ENCODE results near the gene RNF103. TPM values are rescaled to one million over a fixed set of nuclear protein-coding genes. Genes with fewer than 3 reads are reported as not detected.

Gene RNF103
- total and polyA plus RNA-seq, 2 of the 13 experiments (the other 11 are each of a cell fraction or from before 2014, with no cell fraction given): 19.8 to 21.1 TPM

DNA sequence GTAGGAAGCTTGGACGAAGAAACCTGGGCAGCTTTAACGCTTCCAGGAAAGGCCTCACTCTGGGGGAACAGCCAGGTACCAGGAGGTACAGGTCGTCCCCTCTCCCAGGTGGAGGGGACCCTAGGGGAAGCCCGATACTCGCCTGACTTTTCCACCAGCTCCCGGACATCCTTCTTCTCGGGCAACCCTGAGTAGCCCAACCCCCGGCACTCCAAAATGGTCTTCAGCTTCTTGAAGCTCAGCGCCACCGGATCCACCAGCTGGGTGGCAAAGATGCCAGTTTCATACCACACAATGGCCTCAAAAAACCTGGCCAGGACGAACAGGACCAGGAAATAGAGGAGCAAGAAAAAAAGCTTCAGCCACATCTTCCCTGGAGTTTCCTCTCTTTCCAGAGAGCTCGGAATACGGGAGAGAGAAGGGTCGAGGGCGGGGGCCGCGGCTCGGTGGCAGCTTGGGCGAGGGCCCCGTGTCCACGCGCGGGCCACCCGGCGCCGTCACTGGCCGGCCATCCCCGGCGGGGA lies 1.1 kb downstream of the RNF103 start:
- H3K4me2 ChIP-seq (ENCODE audit: low read depth, low read length): peak overlapping the region; percentile 72
- peak overlapping the region; percentile 86 for H3K9ac ChIP-seq (ENCODE audit: insufficient read depth, low read depth, low read length)
- DNase-seq (ENCODE audit: low spot score) (no peak), FAIRE-seq (no peak), ATAC-seq (peak; percentile 5)
- peaks cover 2 to 9% of the 10 kb centered on the region in 2 experiments; a peak in 4 of 5 replicates for H3K36me3 ChIP-seq (replicated peaks in 1 of 2; ENCODE audit: control insufficient read depth in 1 of 2, insufficient read depth in 2 of 2, low read length in 2 of 2)
- under 1% methylated on average over 28 of the region's 29 CpGs for WGBS (ENCODE audit: low lambda C conversion rate)
- in situ Hi-C loops (cut with HindIII; ENCODE audit: extremely low pct_ligation_motif_present, low pct_unique_long_range_greater_than_20kb) (loop anchor here (10.0 kb wide), 1 partner anchor 52 kb away; no protein-coding TSS in a partner anchor), intact Hi-C loops (cut with micrococcal nuclease; ENCODE audit: unreplicated experiment) (loop anchor here (2.0 to 5.0 kb wide), 3 partner anchors 52 to 180 kb away; partner anchors contain the start of genes CHMP3 and KDM3A)
- POLR2A ChIA-PET: interaction anchor here (0.8 to 2.1 kb wide), 7 partner anchors 10 to 182 kb away, joined by 3 to 10 read pairs (median 4); partner anchors contain the start of gene KDM3A
- H4K20me1 ChIP-seq (ENCODE audit: insufficient read depth, low read length): peaks cover 26% of the 10 kb centered on the region
- peaks cover 52% of the 10 kb centered on the region for H3K79me2 ChIP-seq (ENCODE audit: insufficient read depth, low read length)
- no peaks in the 10 kb centered on the region; a peak in 1 of 5 replicates for H3K27me3 ChIP-seq (ENCODE audit: control insufficient read depth in 1 of 2, insufficient read depth in 2 of 2, low read length in 2 of 2)
- peak overlapping the region; percentile 67 to 89 (median 87) for H3K4me3 ChIP-seq (replicated peaks in 1 of 3; ENCODE audit: insufficient read depth in 1 of 3, low read depth in 2 of 3, low read length in 3 of 3)
- H3K4me1 ChIP-seq (ENCODE audit: insufficient read depth, low read length): peaks cover 54% of the 10 kb centered on the region
- H3K27ac ChIP-seq (ENCODE audit: extremely low read length, insufficient read depth, low read length): peak overlapping the region; percentile 80
- BruUV-seq (replicated peaks): no TSS peak
- H2AFZ ChIP-seq (ENCODE audit: low read length): no peak overlapping the region
- H3K9me3 ChIP-seq (ENCODE audit: low read length): no peaks in the 10 kb centered on the region
- CTCF ChIA-PET (ENCODE audit: low intra/inter-chr PET ratio, low total read pairs): no interaction called here
- TF ChIP-seq, protein P1, sequence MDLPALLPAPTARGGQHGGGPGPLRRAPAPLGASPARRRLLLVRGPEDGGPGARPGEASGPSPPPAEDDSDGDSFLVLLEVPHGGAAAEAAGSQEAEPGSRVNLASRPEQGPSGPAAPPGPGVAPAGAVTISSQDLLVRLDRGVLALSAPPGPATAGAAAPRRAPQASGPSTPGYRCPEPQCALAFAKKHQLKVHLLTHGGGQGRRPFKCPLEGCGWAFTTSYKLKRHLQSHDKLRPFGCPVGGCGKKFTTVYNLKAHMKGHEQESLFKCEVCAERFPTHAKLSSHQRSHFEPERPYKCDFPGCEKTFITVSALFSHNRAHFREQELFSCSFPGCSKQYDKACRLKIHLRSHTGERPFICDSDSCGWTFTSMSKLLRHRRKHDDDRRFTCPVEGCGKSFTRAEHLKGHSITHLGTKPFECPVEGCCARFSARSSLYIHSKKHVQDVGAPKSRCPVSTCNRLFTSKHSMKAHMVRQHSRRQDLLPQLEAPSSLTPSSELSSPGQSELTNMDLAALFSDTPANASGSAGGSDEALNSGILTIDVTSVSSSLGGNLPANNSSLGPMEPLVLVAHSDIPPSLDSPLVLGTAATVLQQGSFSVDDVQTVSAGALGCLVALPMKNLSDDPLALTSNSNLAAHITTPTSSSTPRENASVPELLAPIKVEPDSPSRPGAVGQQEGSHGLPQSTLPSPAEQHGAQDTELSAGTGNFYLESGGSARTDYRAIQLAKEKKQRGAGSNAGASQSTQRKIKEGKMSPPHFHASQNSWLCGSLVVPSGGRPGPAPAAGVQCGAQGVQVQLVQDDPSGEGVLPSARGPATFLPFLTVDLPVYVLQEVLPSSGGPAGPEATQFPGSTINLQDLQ (CRISPR knock-in tag; IDR thresholded peaks at IDR 0.05): 0 out of 2 replicates have a peak, but pooled peaks have one; percentile 45
- TF ChIP-seq ZMYM4 (CRISPR knock-in tag; IDR thresholded peaks at IDR 0.05): 0 out of 2 replicates have a peak, but pooled peaks have one; percentile 24
- TF ChIP-seq, protein P2, sequence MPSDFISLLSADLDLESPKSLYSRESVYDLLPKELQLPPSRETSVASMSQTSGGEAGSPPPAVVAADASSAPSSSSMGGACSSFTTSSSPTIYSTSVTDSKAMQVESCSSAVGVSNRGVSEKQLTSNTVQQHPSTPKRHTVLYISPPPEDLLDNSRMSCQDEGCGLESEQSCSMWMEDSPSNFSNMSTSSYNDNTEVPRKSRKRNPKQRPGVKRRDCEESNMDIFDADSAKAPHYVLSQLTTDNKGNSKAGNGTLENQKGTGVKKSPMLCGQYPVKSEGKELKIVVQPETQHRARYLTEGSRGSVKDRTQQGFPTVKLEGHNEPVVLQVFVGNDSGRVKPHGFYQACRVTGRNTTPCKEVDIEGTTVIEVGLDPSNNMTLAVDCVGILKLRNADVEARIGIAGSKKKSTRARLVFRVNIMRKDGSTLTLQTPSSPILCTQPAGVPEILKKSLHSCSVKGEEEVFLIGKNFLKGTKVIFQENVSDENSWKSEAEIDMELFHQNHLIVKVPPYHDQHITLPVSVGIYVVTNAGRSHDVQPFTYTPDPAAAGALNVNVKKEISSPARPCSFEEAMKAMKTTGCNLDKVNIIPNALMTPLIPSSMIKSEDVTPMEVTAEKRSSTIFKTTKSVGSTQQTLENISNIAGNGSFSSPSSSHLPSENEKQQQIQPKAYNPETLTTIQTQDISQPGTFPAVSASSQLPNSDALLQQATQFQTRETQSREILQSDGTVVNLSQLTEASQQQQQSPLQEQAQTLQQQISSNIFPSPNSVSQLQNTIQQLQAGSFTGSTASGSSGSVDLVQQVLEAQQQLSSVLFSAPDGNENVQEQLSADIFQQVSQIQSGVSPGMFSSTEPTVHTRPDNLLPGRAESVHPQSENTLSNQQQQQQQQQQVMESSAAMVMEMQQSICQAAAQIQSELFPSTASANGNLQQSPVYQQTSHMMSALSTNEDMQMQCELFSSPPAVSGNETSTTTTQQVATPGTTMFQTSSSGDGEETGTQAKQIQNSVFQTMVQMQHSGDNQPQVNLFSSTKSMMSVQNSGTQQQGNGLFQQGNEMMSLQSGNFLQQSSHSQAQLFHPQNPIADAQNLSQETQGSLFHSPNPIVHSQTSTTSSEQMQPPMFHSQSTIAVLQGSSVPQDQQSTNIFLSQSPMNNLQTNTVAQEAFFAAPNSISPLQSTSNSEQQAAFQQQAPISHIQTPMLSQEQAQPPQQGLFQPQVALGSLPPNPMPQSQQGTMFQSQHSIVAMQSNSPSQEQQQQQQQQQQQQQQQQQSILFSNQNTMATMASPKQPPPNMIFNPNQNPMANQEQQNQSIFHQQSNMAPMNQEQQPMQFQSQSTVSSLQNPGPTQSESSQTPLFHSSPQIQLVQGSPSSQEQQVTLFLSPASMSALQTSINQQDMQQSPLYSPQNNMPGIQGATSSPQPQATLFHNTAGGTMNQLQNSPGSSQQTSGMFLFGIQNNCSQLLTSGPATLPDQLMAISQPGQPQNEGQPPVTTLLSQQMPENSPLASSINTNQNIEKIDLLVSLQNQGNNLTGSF (CRISPR knock-in tag; IDR thresholded peaks at IDR 0.05): 0 out of 2 replicates have a peak, but pooled peaks have one; percentile 30
- no peak for TF ChIP-seq ZBTB37 (CRISPR knock-in tag; IDR thresholded peaks at IDR 0.05)
- no peak for TF ChIP-seq HMG20B (CRISPR knock-in tag; conservative IDR thresholded peaks at IDR 0.05)
- 0 out of 2 replicates have a peak, but pooled peaks have one; percentile 3 for TF ChIP-seq SP5 (CRISPR knock-in tag; IDR thresholded peaks at IDR 0.05; ENCODE audit: borderline replicate concordance, low read depth)
- TF ChIP-seq RARG (CRISPR knock-in tag; IDR thresholded peaks at IDR 0.05; ENCODE audit: low read depth): no peak
- TF ChIP-seq MIER2 (CRISPR knock-in tag; IDR thresholded peaks at IDR 0.05): no peak
- 0 out of 2 replicates have a peak, but pooled peaks have one; percentile 45 for TF ChIP-seq TERF1 (CRISPR knock-in tag; IDR thresholded peaks at IDR 0.05)
- TF ChIP-seq, protein P3, sequence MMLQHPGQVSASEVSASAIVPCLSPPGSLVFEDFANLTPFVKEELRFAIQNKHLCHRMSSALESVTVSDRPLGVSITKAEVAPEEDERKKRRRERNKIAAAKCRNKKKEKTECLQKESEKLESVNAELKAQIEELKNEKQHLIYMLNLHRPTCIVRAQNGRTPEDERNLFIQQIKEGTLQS (CRISPR knock-in tag; IDR thresholded peaks at IDR 0.05): peak; percentile 22; the same call in 1 of the 2 replicates

Data from HepG2 (cell line).